Common myeloid progenitor, CD34-positive (primary cell): Measurements from ENCODE around the gene ECI2.

Experiments used
- CTCF ChIA-PET: fragments of 350-600 bp; sonication (Branson Sonifier 250); formaldehyde crosslinking; loops from one replicate; lab custom pipeline; 2021; ENCODE audit warnings: antibody characterized with exemption; lab: Charles Lee
- POLR2A ChIA-PET: fragments of 350-600 bp; sonication (Branson Sonifier 250); formaldehyde crosslinking; loops from one replicate; lab custom pipeline; 2021; ENCODE audit warnings: antibody characterized with exemption; lab: Charles Lee
- DNase-seq, 3 donors: peaks; one replicate each; pipeline versions ENCODE4 v3.0.0 to v3.0.0-alpha.2; 2013
- H3K27ac ChIP-seq, 2 experiments: 1 replicate in 1 of 2; 2 replicates in 1 of 2; pipeline ENCODE4 v1.7.0; 2013; ENCODE audit warnings: inconsistent platforms in 2 of 2, low read length in 2 of 2, mild to moderate bottlenecking in 2 of 2, low read depth in 1 of 2, moderate library complexity in 1 of 2; ENCODE audit not compliant: severe bottlenecking in 2 of 2, insufficient read depth in 1 of 2, poor library complexity in 1 of 2
- H3K27me3 ChIP-seq, 5 experiments: replicated peaks in 2 of 5; 1 replicate in 3 of 5; 2 replicates in 2 of 5; pipeline versions ENCODE4 v1.6.1 to v1.7.0; 2013; ENCODE audit warnings: low read length in 4 of 5, mild to moderate bottlenecking in 2 of 5, moderate library complexity in 2 of 5, inconsistent platforms in 1 of 5; ENCODE audit not compliant: insufficient read depth in 5 of 5, control insufficient read depth in 4 of 5
- H3K36me3 ChIP-seq, 4 experiments: 1 replicate in 2 of 4; 2 replicates in 2 of 4; pipeline versions ENCODE4 v1.6.1 to v1.7.0; 2013; ENCODE audit warnings: low read length in 3 of 4, control low read depth in 1 of 4, mild to moderate bottlenecking in 1 of 4; ENCODE audit not compliant: control insufficient read depth in 4 of 4, insufficient read depth in 4 of 4
- H3K4me1 ChIP-seq, 4 experiments: 1 replicate in 3 of 4; 2 replicates in 1 of 4; pipeline versions ENCODE4 v1.6.1 to v1.7.1; 2013; ENCODE audit warnings: low read length in 3 of 4, mild to moderate bottlenecking in 3 of 4, control low read depth in 1 of 4, inconsistent platforms in 1 of 4, moderate library complexity in 1 of 4; ENCODE audit not compliant: control insufficient read depth in 4 of 4, insufficient read depth in 4 of 4; ENCODE audit errors: control extremely low read depth in 1 of 4
- H3K4me3 ChIP-seq, 7 experiments: 1 replicate in 4 of 7; 2 replicates in 3 of 7; pipeline versions ENCODE4 v1.5.1 to v1.7.0; 2013; ENCODE audit warnings: mild to moderate bottlenecking in 7 of 7, low read length in 6 of 7, moderate library complexity in 6 of 7, inconsistent platforms in 2 of 7, low read depth in 2 of 7, control low read depth in 1 of 7; ENCODE audit not compliant: insufficient read depth in 4 of 7, control insufficient read depth in 1 of 7; ENCODE audit errors: extremely low read depth in 1 of 7
- H3K9me3 ChIP-seq, 5 experiments: 1 replicate in 4 of 5; 2 replicates in 1 of 5; pipeline versions ENCODE4 v1.6.1 to v1.7.1; 2013; ENCODE audit warnings: low read length in 4 of 5, mild to moderate bottlenecking in 2 of 5, inconsistent platforms in 1 of 5, low read depth in 1 of 5, moderate library complexity in 1 of 5; ENCODE audit not compliant: control insufficient read depth in 4 of 5, insufficient read depth in 2 of 5; ENCODE audit errors: control extremely low read depth in 1 of 5
- WGBS: methylation state at CpG from one replicate; pipeline ENCODE4 v1.1.5; 2013; ENCODE audit not compliant: insufficient coverage; 5-methylcytosine and 5-hydroxymethylcytosine counted together

Gene ECI2

DNA sequence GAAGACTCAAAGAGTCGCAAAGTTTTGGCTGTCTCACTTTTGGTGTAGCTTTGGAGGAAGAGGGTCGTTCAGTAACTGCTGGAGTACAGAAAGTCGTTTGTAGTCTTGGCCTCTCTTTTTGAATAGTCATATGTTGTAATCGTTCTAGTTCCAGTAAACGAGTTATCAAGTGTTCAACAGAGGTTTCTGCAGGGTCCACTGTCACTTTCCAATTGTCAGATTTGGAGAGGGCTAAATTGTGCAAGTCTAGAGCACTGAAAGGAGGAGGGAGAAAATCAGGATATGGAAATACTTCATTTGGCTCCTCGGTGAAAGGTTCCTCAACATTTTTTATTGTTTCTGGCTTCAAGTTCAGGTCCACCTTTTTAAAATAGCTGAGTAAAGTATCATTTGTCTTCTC, 66.2 kb downstream of the ECI2 start:
- DNase-seq, result no peak
- ChIA-PET CTCF (no interaction called here), POLR2A (no interaction called here)
- no peak overlapping the region for H3K4me3 ChIP-seq
- no peaks in the 10 kb centered on the region for H3K4me1 ChIP-seq
- no peaks in the 10 kb centered on the region for H3K27me3 ChIP-seq
- peaks cover 0 to 18% (median 9%) of the 10 kb centered on the region in 4 experiments for H3K36me3 ChIP-seq
- 90% methylated on average over 6 of the region's 6 CpGs for WGBS
- no peaks in the 10 kb centered on the region for H3K9me3 ChIP-seq
- H3K27ac ChIP-seq, result no peak overlapping the region

DNA sequence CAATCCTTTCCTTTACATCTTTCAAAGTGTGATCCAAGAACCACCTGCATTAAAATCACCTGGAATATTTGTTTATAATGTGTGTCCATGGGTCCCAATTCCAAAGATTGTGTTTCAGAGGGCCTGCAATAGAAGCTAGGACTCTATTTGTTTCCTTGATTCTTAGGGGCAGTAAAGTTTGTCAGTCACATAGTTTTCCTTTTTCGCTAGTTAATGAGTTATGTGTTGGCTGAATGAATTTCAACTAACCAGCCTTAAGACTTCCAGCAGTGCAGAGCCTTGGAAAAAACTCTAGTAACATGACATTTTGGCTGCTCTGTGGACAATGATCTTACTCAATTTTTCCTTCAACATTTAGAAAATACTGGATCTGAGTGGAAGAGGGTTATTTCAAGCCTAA, 67.7 kb downstream of the ECI2 start:
- Histone ChIP-seq H3K36me3 (peaks cover 0 to 30% (median 19%) of the 10 kb centered on the region in 4 experiments), H3K4me1 (no peaks in the 10 kb centered on the region), H3K27ac (no peak overlapping the region), H3K9me3 (no peaks in the 10 kb centered on the region), H3K27me3 (no peaks in the 10 kb centered on the region), H3K4me3 (no peak overlapping the region)
- WGBS, result no CpG with 5 or more reads among the region's 1 CpG
- ChIA-PET CTCF (interaction anchor here (1.1 kb wide), 1 partner anchor 14 kb away, joined by 6 read pairs; no protein-coding TSS in a partner anchor), POLR2A (no interaction called here)
- DNase-seq, result no peak

DNA sequence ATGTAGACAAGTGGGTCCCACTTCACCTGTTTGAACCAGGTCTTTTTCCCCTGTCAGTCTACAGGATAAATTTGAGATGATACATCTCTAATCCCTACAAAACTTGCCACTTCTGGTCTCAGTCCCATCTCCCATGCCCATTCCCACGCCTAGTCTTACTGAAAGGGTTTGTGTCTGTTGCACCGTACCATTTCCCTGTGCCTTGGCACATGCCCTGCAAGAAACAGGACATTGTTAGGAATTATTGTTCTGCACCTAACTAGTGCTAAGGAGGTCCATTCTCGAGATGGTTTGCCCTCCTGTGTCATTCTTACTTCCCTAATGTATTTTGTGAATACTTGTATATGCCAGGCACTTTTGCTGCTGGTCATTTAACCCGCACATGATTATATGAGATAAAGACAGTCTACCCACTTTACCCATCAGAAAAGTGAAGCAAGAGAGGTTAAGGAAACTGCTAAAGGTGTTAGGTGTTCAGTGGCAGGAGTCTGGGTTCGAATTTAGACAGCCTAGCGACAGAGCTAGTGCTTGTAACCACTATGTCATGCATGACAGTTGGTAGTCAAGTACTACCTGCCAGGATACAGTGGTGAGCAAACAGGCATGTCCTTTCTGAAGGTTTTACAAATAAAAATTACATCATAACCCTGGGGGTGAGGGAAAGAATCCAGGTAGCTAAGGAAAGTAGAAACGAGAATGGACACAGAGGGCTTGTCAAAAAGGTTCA, 69.2 kb downstream of the ECI2 start:
- H3K27ac ChIP-seq, result no peak overlapping the region
- DNase-seq, result no peak
- no peaks in the 10 kb centered on the region for H3K9me3 ChIP-seq
- no peaks in the 10 kb centered on the region for H3K27me3 ChIP-seq
- 96% methylated on average over 5 of the region's 7 CpGs for WGBS
- POLR2A ChIA-PET, result no interaction called here
- H3K36me3 ChIP-seq, result peaks cover 0 to 44% (median 29%) of the 10 kb centered on the region in 4 experiments
- H3K4me1 ChIP-seq, result no peaks in the 10 kb centered on the region
- CTCF ChIA-PET, result no interaction called here
- H3K4me3 ChIP-seq, result no peak overlapping the region
